K562 (cell line): ENCODE data around the gene SUN5. TPM values are rescaled to one million over a fixed set of nuclear protein-coding genes. Genes with fewer than 3 reads are reported as not detected.
A peak's percentile ranks its signal among the peaks of the same experiment; 100 is the strongest.

ENCODE experiments used
- ATAC-seq: fragments of 200-7000 bp; cut with Tn5 transposase; 3 replicates; pipeline ENCODE4 v1.9.1; 2020; ENCODE audit warnings: moderate library complexity
- BruUV-seq: library from RNA; stranded (reverse); fragments of 400-500 nt; replicated peaks from 2 replicates; lab custom pipeline; 2021; lab: Mats Ljungman, UMichigan
- CTCF ChIA-PET: fragments of 300-600 bp; formaldehyde crosslinking; extraction: SDS; loops from one replicate; lab custom pipeline; 2021; ENCODE audit warnings: low intra/inter-chr PET ratio; lab: Yijun Ruan, JAX
- POLR2A ChIA-PET: fragments of 300-600, 350-650 bp; sonication (Branson Sonifier 250); formaldehyde crosslinking; extraction: SDS; loops from one replicate; lab custom pipeline; 2021; ENCODE audit warnings: antibody characterized with exemption, inconsistent platforms; lab: Yijun Ruan, JAX
- DNase-seq, 4 experiments: peaks; one replicate each; pipeline versions ENCODE4 v3.0.0 to v3.0.0-alpha.2; 2011 to 2018; ENCODE audit warnings: low spot score in 3 of 4, mixed read lengths in 3 of 4; ENCODE audit errors: extremely low read depth in 1 of 4
- FAIRE-seq: peaks from 2 replicates; lab custom pipeline; 2011; peaks lifted over from hg19 to GRCh38; lab: Jason Lieb, UNC
- H2AFZ ChIP-seq: 2 replicates; pipeline ENCODE4 v1.6.0; 2011; ENCODE audit warnings: low read depth, low read length, control low read depth, inconsistent platforms
- H3K27ac ChIP-seq: fragments of 200-600 bp; 3 replicates; pipeline ENCODE4 v1.8.0; 2011; ENCODE audit warnings: low read depth, mild to moderate bottlenecking, control low read depth, inconsistent platforms, low read length, moderate library complexity, mixed read lengths; ENCODE audit errors: extremely low read depth
- H3K27me3 ChIP-seq, 2 experiments: fragments of 300-600 bp in 1 of 2; 2 replicates in 1 of 2; 3 replicates in 1 of 2; pipeline versions ENCODE4 v1.6.0 to v1.8.0; 2011; ENCODE audit warnings: inconsistent platforms in 2 of 2, low read length in 2 of 2, mild to moderate bottlenecking in 1 of 2, mixed read lengths in 1 of 2, moderate library complexity in 1 of 2; ENCODE audit not compliant: control insufficient read depth in 2 of 2, insufficient read depth in 2 of 2
- H3K36me3 ChIP-seq: fragments of 300-600 bp; 3 replicates; pipeline ENCODE4 v1.8.0; 2011; ENCODE audit warnings: mild to moderate bottlenecking, low read length, inconsistent platforms; ENCODE audit not compliant: control insufficient read depth, insufficient read depth
- H3K4me1 ChIP-seq, 2 experiments: fragments of 200-600 bp in 1 of 2; replicated peaks in 1 of 2; 2 replicates in 1 of 2; 3 replicates in 1 of 2; pipeline versions ENCODE4 v1.5.1 to v1.8.0; 2011; ENCODE audit warnings: inconsistent platforms in 2 of 2, low read length in 2 of 2, mild to moderate bottlenecking in 1 of 2, mixed read lengths in 1 of 2, moderate library complexity in 1 of 2; ENCODE audit not compliant: control insufficient read depth in 2 of 2, insufficient read depth in 2 of 2
- H3K4me2 ChIP-seq: 2 replicates; pipeline ENCODE4 v1.6.1; 2011; ENCODE audit warnings: low read length, control low read depth, inconsistent platforms, mixed read lengths; ENCODE audit not compliant: insufficient read depth
- H3K4me3 ChIP-seq: fragments of 200-600 bp; sonication (generic), shearing (Covaris generic); 2 replicates; pipeline ENCODE4 v1.5.1; 2016; ENCODE audit warnings: control low read depth, inconsistent platforms
- H3K79me2 ChIP-seq: fragments of 200-600 bp; 3 replicates; pipeline ENCODE4 v1.8.0; 2011; ENCODE audit warnings: low read length, inconsistent platforms; ENCODE audit not compliant: control insufficient read depth, insufficient read depth
- H3K9ac ChIP-seq, 2 experiments: 2 replicates each; pipeline versions ENCODE4 v1.6.0 to v1.6.1; 2011; ENCODE audit warnings: low read depth in 2 of 2, low read length in 2 of 2, control low read depth in 1 of 2, inconsistent platforms in 1 of 2, mild to moderate bottlenecking in 1 of 2, mixed read lengths in 1 of 2; ENCODE audit not compliant: insufficient read depth in 1 of 2
- H3K9me1 ChIP-seq: one replicate; pipeline ENCODE4 v1.6.0; 2011; ENCODE audit warnings: inconsistent platforms, mild to moderate bottlenecking, low read length, moderate library complexity; ENCODE audit not compliant: control insufficient read depth, insufficient read depth
- H3K9me3 ChIP-seq: replicated peaks from 2 replicates; pipeline ENCODE4 v1.5.1; 2011; ENCODE audit warnings: low read depth, low read length, inconsistent platforms; ENCODE audit not compliant: control insufficient read depth, insufficient read depth
- H4K20me1 ChIP-seq: replicated peaks from 2 replicates; pipeline ENCODE4 v1.6.1; 2011; ENCODE audit warnings: low read length, inconsistent platforms, mixed read lengths; ENCODE audit not compliant: control insufficient read depth, insufficient read depth
- ADNP ChIP-seq: fragments of 200-800 bp; sonication (Bioruptor generic); IDR thresholded peaks from 2 replicates; pipeline ENCODE4 v1.6.1; 2016; ENCODE audit warnings: missing genetic modification characterization, missing compliant biosample characterization
- ARHGAP35 ChIP-seq: fragments of 450-650 bp; IDR thresholded peaks from 2 replicates; pipeline ENCODE4 v1.6.1; 2018; ENCODE audit not compliant: partially characterized antibody
- BCOR ChIP-seq: fragments of 450-650 bp; IDR thresholded peaks from 2 replicates; pipeline ENCODE4 v1.6.1; 2016
- CCAR2 ChIP-seq: fragments of 200-400 bp; formaldehyde crosslinking; IDR thresholded peaks from 2 replicates; pipeline ENCODE4 v1.6.1; 2017; ENCODE audit warnings: mild to moderate bottlenecking, low read depth, low read length
- CHD4 ChIP-seq: fragments of 200-600 bp; sonication (generic); IDR thresholded peaks from 3 replicates; pipeline ENCODE4 v1.6.1; 2012; ENCODE audit warnings: low read depth, mild to moderate bottlenecking, mixed read lengths, low read length, inconsistent platforms; ENCODE audit not compliant: insufficient read depth, insufficient replicate concordance, poor library complexity, severe bottlenecking
- KDM1A ChIP-seq, 2 experiments: fragments of 450-650 bp; IDR thresholded peaks; 2 replicates each; pipeline ENCODE4 v1.6.1; 2016; ENCODE audit warnings: mild to moderate bottlenecking in 2 of 2
- NBN ChIP-seq: fragments of 450-650 bp; IDR thresholded peaks from 2 replicates; pipeline ENCODE4 v1.6.1; 2016; ENCODE audit warnings: low read depth, mild to moderate bottlenecking
- PRMT5 ChIP-seq: sonication (generic); formaldehyde crosslinking; IDR thresholded peaks from 2 replicates; pipeline ENCODE4 v1.5.0; 2020; ENCODE audit warnings: missing genetic modification reagents
- RBM25 ChIP-seq: fragments of 200-400 bp; formaldehyde crosslinking; IDR thresholded peaks from 2 replicates; pipeline ENCODE4 v1.6.1; 2018; ENCODE audit warnings: low read length, low read depth, moderate library complexity; ENCODE audit not compliant: severe bottlenecking
- RBM34 ChIP-seq: fragments of 200-400 bp; formaldehyde crosslinking; IDR thresholded peaks from 2 replicates; pipeline ENCODE4 v1.6.1; 2018; ENCODE audit warnings: low read length, borderline replicate concordance; ENCODE audit not compliant: insufficient read depth
- SMARCA5 ChIP-seq: fragments of 450-650 bp; IDR thresholded peaks from 2 replicates; pipeline ENCODE4 v1.6.1; 2016
- ZBTB8A ChIP-seq: fragments of 450-650 bp; IDR thresholded peaks from 2 replicates; pipeline ENCODE4 v1.6.1; 2018; ENCODE audit warnings: mild to moderate bottlenecking, moderate library complexity; ENCODE audit not compliant: partially characterized antibody
- ZNF609 ChIP-seq: sonication (generic); formaldehyde crosslinking; IDR thresholded peaks from 2 replicates; pipeline ENCODE4 v1.8.1; 2023; ENCODE audit warnings: missing genetic modification reagents, mild to moderate bottlenecking, borderline replicate concordance
- WGBS: fragments of 100-300 bp; shearing (Covaris generic); methylation state at CpG from one replicate; pipeline ENCODE4 v1.1.6; 2016; ENCODE audit warnings: low coverage, mixed read lengths; ENCODE audit not compliant: insufficient coverage; ENCODE audit errors: missing lambda C conversion rate; 5-methylcytosine and 5-hydroxymethylcytosine counted together
- in situ Hi-C: fragments of 300-500 bp; cut with MboI; formaldehyde crosslinking; loops from 4 replicates; pipeline ENCODE4 v1.15.0; 2018; ENCODE audit warnings: inconsistent platforms, mixed read lengths
- intact Hi-C: fragments of 100-400 bp; cut with micrococcal nuclease; formaldehyde crosslinking; loops from 2 replicates; pipeline ENCODE4 v1.14.2; 2022
- polyA plus RNA-seq, 8 experiments: library from polyadenylated mRNA; depleted of rRNA in 4 of 8; stranded (reverse) in 5 of 8; unstranded in 3 of 8; fragments of >200 nt; fragmentation: Nextera tagmentation in 2 of 8; fragmentation: Illumina TruSeq in 1 of 8; extraction: Ambion mirVana in 2 of 8; extraction: Trizol in 1 of 8; gene quantifications; 2 replicates each; pipeline versions ENCODE4 v1.2.1 to v1.2.3, GENCODE V29; 2011 to 2014; ENCODE audit warnings: inconsistent platforms in 1 of 8, missing spikeins in 1 of 8
- total RNA-seq, 7 experiments: library from RNA; depleted of rRNA in 6 of 7; stranded (reverse); fragments of >200 nt in 6 of 7; fragmentation: Illumina TruSeq in 2 of 7; extraction: Trizol in 2 of 7; gene quantifications; 2 replicates each; pipeline versions ENCODE4 v1.2.1 to v1.2.3, GENCODE V29; 2011 to 2021; ENCODE audit warnings: low replicate concordance in 1 of 7
- TF ChIP-seq, protein P1 (sequence below): IDR thresholded peaks from 3 replicates; pipeline ENCODE4 v1.6.1; 2011; ENCODE audit warnings: borderline replicate concordance, mild to moderate bottlenecking, moderate library complexity; ENCODE audit not compliant: insufficient read length; ENCODE audit errors: extremely low read depth

Gene SUN5
- total and polyA plus RNA-seq, 9 of the 15 experiments (the other 6 are each of a cell fraction or from before 2014, with no cell fraction given), result not detected

GRCh38 chr20:32973077-32973717 lies 31.0 kb downstream of the SUN5 start:
- FAIRE-seq (no peak), ATAC-seq (no peak), DNase-seq (no peak)
- peaks cover 16 to 62% of the 10 kb centered on the region in 2 experiments for H3K27me3 ChIP-seq
- no peaks in the 10 kb centered on the region for H3K79me2 ChIP-seq
- no peak overlapping the region for H3K4me3 ChIP-seq
- no peak overlapping the region for H2AFZ ChIP-seq
- WGBS, result 16% methylated on average over 10 of the region's 10 CpGs
- H3K4me1 ChIP-seq, result peaks cover 5 to 8% of the 10 kb centered on the region in 2 experiments; a peak in 3 of 5 replicates
- H3K36me3 ChIP-seq, result no peaks in the 10 kb centered on the region
- no peaks in the 10 kb centered on the region for H3K9me1 ChIP-seq
- CTCF ChIA-PET, result no interaction called here
- no TSS peak for BruUV-seq
- no peaks in the 10 kb centered on the region for H3K9me3 ChIP-seq
- in situ Hi-C loops (no loop called here), intact Hi-C loops (no loop called here)
- POLR2A ChIA-PET, result interaction anchor here (0.5 to 0.8 kb wide), 4 partner anchors 8 to 299 kb away, joined by 3 to 5 read pairs (median 3); no protein-coding TSS in a partner anchor
- no peak overlapping the region for H3K9ac ChIP-seq
- no peak overlapping the region for H3K27ac ChIP-seq
- H4K20me1 ChIP-seq, result 0 out of 2 replicates have a peak, but pooled peaks cover 5% of the 10 kb centered on the region
- no peak overlapping the region for H3K4me2 ChIP-seq
- TF ChIP-seq RBM25 (peak; percentile 94), ZBTB8A (no peak), ZNF609 (no peak), ARHGAP35 (no peak), ADNP (tag) (peak; percentile 78), SMARCA5 (peak; percentile 48; the same call in 1 of the 2 replicates), KDM1A (IDR thresholded peaks at IDR 0.05) (peak; percentile 27 to 30; a peak in 1 of 4 replicates), NBN (no peak), PRMT5 (no peak), CHD4 (peak; percentile 68), CCAR2 (no peak), BCOR (peak; percentile 83), RBM34 (no peak)
- TF ChIP-seq, protein P1, sequence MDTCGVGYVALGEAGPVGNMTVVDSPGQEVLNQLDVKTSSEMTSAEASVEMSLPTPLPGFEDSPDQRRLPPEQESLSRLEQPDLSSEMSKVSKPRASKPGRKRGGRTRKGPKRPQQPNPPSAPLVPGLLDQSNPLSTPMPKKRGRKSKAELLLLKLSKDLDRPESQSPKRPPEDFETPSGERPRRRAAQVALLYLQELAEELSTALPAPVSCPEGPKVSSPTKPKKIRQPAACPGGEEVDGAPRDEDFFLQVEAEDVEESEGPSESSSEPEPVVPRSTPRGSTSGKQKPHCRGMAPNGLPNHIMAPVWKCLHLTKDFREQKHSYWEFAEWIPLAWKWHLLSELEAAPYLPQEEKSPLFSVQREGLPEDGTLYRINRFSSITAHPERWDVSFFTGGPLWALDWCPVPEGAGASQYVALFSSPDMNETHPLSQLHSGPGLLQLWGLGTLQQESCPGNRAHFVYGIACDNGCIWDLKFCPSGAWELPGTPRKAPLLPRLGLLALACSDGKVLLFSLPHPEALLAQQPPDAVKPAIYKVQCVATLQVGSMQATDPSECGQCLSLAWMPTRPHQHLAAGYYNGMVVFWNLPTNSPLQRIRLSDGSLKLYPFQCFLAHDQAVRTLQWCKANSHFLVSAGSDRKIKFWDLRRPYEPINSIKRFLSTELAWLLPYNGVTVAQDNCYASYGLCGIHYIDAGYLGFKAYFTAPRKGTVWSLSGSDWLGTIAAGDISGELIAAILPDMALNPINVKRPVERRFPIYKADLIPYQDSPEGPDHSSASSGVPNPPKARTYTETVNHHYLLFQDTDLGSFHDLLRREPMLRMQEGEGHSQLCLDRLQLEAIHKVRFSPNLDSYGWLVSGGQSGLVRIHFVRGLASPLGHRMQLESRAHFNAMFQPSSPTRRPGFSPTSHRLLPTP, result no peak
